Measurements from ENCODE around the gene PAPLN. TPM values are rescaled to one million over a fixed set of nuclear protein-coding genes. Genes with fewer than 3 reads are reported as not detected.

PAPLN gene
- total and polyA plus RNA-seq, 2 donors from 2014 or later = 19.1 to 132 TPM

GRCh38 chr14:73313151-73313550 lies 75.8 kb downstream of the PAPLN start:
- H3K4me1 ChIP-seq (ENCODE audit: control insufficient read depth in 2 of 3, insufficient read depth in 2 of 3, low read depth in 1 of 3, low read length in 3 of 3) = no peaks in the 10 kb centered on the region
- H3K36me3 ChIP-seq (ENCODE audit: control insufficient read depth in 2 of 3, insufficient read depth in 3 of 3, low read length in 3 of 3) = no peaks in the 10 kb centered on the region
- intact Hi-C loops (cut with DNase I) = no loop called here
- DNase-seq (no peak), FAIRE-seq (no peak)
- H3K27ac ChIP-seq (ENCODE audit: low read depth in 2 of 2, low read length in 2 of 2) = no peak overlapping the region
- H3K4me3 ChIP-seq (ENCODE audit: low read length in 3 of 3) = no peak overlapping the region
- H3K27me3 ChIP-seq (ENCODE audit: control insufficient read depth, insufficient read depth, low read length) = no peaks in the 10 kb centered on the region
- no peaks in the 10 kb centered on the region for H3K9me3 ChIP-seq (ENCODE audit: control insufficient read depth in 2 of 3, insufficient read depth in 1 of 3, low read length in 3 of 3)
- H3K9ac ChIP-seq (ENCODE audit: low read length in 3 of 3) = no peak overlapping the region
- TF ChIP-seq CTCF (IDR thresholded peaks at IDR 0.05; ENCODE audit: borderline replicate concordance, extremely low read depth, insufficient read depth) = no peak

GRCh38 chr14:73323896-73324399 lies 86.6 kb downstream of the PAPLN start:
- intact Hi-C loops (cut with DNase I) = no loop called here
- Histone ChIP-seq H3K4me3 (ENCODE audit: low read length in 3 of 3) (no peak overlapping the region), H3K27ac (ENCODE audit: low read depth in 2 of 2, low read length in 2 of 2) (no peak overlapping the region), H3K4me1 (ENCODE audit: control insufficient read depth in 2 of 3, insufficient read depth in 2 of 3, low read depth in 1 of 3, low read length in 3 of 3) (peaks cover 0 to 5% (median 0%) of the 10 kb centered on the region in 3 donors), H3K27me3 (ENCODE audit: control insufficient read depth, insufficient read depth, low read length) (no peaks in the 10 kb centered on the region), H3K36me3 (ENCODE audit: control insufficient read depth in 2 of 3, insufficient read depth in 3 of 3, low read length in 3 of 3) (no peaks in the 10 kb centered on the region), H3K9me3 (ENCODE audit: control insufficient read depth in 2 of 3, insufficient read depth in 1 of 3, low read length in 3 of 3) (no peaks in the 10 kb centered on the region), H3K9ac (ENCODE audit: low read length in 3 of 3) (no peak overlapping the region)
- no peak for FAIRE-seq
- no peak for TF ChIP-seq CTCF (IDR thresholded peaks at IDR 0.05; ENCODE audit: borderline replicate concordance, extremely low read depth, insufficient read depth)
- DNase-seq = no peak

Other genes with a start within 250 kb of the PAPLN start
- gene ZFYVE1, start 210.4 kb upstream of the PAPLN start, total RNA-seq = 18.8 TPM
- 10.7 TPM for gene ZFYVE1, start 210.4 kb upstream of the PAPLN start, polyA plus RNA-seq (ENCODE audit: insufficient read depth, low read depth, low replicate concordance)
- gene RBM25, start 179.0 kb upstream of the PAPLN start, total RNA-seq = 70.0 TPM
- 18.8 TPM for gene RBM25, start 179.0 kb upstream of the PAPLN start, polyA plus RNA-seq (ENCODE audit: insufficient read depth, low read depth, low replicate concordance)
- 68.6 TPM for gene PSEN1, start 101.0 kb upstream of the PAPLN start, total RNA-seq
- gene PSEN1, start 101.0 kb upstream of the PAPLN start, polyA plus RNA-seq (ENCODE audit: insufficient read depth, low read depth, low replicate concordance) = 33.5 TPM
- gene NUMB, start 221.0 kb downstream of the PAPLN start, total RNA-seq = 104 TPM
- gene NUMB, start 221.0 kb downstream of the PAPLN start, polyA plus RNA-seq (ENCODE audit: insufficient read depth, low read depth, low replicate concordance) = 42.4 TPM

Measured in kidney (tissue), 14 donors.